Upper lobe of left lung (tissue), 6 donors: ENCODE results near the gene EXD1. TPM values are rescaled to one million over a fixed set of nuclear protein-coding genes. Genes with fewer than 3 reads are reported as not detected.

ENCODE experiments used
- ATAC-seq, 2 donors: fragments of 200-7000 bp; cut with Tn5 transposase; one replicate each; pipeline ENCODE4 v1.9.1; 2022; ENCODE audit warnings: mild to moderate bottlenecking in 2 of 2, moderate library complexity in 2 of 2; ENCODE audit not compliant: low FRiP score in 2 of 2
- DNase-seq, 2 donors: peaks; one replicate each; pipeline ENCODE4 v3.0.0-alpha.2; 2019 to 2020
- H3K27ac ChIP-seq, 4 donors: fragments of 200-600 bp; sonication (generic); one replicate each; pipeline ENCODE4 v1.5.1; 2016 to 2019
- H3K27me3 ChIP-seq, 4 donors: fragments of 200-600 bp; sonication (generic); one replicate each; pipeline ENCODE4 v1.5.1; 2017 to 2019
- H3K36me3 ChIP-seq, 4 donors: fragments of 200-600 bp; sonication (generic); one replicate each; pipeline ENCODE4 v1.5.1; 2016 to 2019
- H3K4me1 ChIP-seq, 4 donors: fragments of 200-600 bp; sonication (generic); one replicate each; pipeline ENCODE4 v1.5.1; 2018 to 2019
- H3K4me3 ChIP-seq, 4 donors: fragments of 200-600 bp; sonication (generic); one replicate each; pipeline ENCODE4 v1.5.1; 2017 to 2019; ENCODE audit warnings: mild to moderate bottlenecking in 2 of 4, moderate library complexity in 1 of 4
- H3K9me3 ChIP-seq, 4 donors: fragments of 200-600 bp; sonication (generic); one replicate each; pipeline ENCODE4 v1.5.1; 2018 to 2019
- CTCF ChIP-seq, 6 experiments: fragments of 450-650 bp in 4 of 6; fragments of 200-600 bp in 2 of 6; sonication (generic) in 2 of 6; IDR thresholded peaks; one replicate each; pipeline ENCODE4 v1.5.1; 2016 to 2019; ENCODE audit warnings: antibody characterized with exemption in 6 of 6
- EP300 ChIP-seq, 4 donors: sonication (generic); formaldehyde crosslinking; IDR thresholded peaks; one replicate each; pipeline ENCODE4 v1.5.1; 2017; ENCODE audit warnings: antibody characterized with exemption in 4 of 4, control low read depth in 2 of 4
- POLR2A ChIP-seq, 4 donors: fragments of 450-650 bp; IDR thresholded peaks; one replicate each; pipeline ENCODE4 v1.5.1; 2016 to 2017; ENCODE audit warnings: antibody characterized with exemption in 4 of 4, mild to moderate bottlenecking in 2 of 4
- POLR2AphosphoS5 ChIP-seq, 2 donors: sonication (generic); formaldehyde crosslinking; IDR thresholded peaks; one replicate each; pipeline ENCODE4 v1.5.1; 2017; ENCODE audit warnings: antibody characterized with exemption in 2 of 2
- WGBS, 2 donors: methylation state at CpG; one replicate each; pipeline ENCODE4 v1.1.5; 2017 to 2018; 5-methylcytosine and 5-hydroxymethylcytosine counted together
- total RNA-seq, 6 donors: library from RNA; depleted of rRNA in 4 of 6; stranded (reverse); fragments of >200 nt in 4 of 6; gene quantifications; one replicate each; pipeline versions ENCODE4 v1.1.0 to v1.2.1, GENCODE V29; 2016 to 2021
- donor health status: DM: no; HTN: no; CAD: no; lungs with moderate emphysema.
- donor health status: DM: no; HTN: yes; CAD: no; lungs with severe emphysema.

EXD1 gene
- total RNA-seq, 6 donors from 2014 or later: 0.09 to 0.30 TPM; not detected in 4

GRCh38 chr15:41258750-41259471 lies 28.4 kb upstream of the EXD1 start:
- TF ChIP-seq EP300 (IDR thresholded peaks at IDR 0.05) (no peak), POLR2A (IDR thresholded peaks at IDR 0.05) (no peak), CTCF (IDR thresholded peaks at IDR 0.05) (no peak), POLR2AphosphoS5 (IDR thresholded peaks at IDR 0.05) (peak in 1 of 2 donors; percentile 24)
- H3K9me3 ChIP-seq: no peaks in the 10 kb centered on the region
- peaks cover 0 to 52% (median 10%) of the 10 kb centered on the region in 4 donors for H3K36me3 ChIP-seq
- WGBS, 2 donors: 35 to 42% methylated on average over 3 of the region's 3 CpGs
- peak overlapping the region; percentile 52 to 70 (median 64) for H3K27ac ChIP-seq
- no peak overlapping the region for H3K4me3 ChIP-seq
- H3K4me1 ChIP-seq: peaks cover 8 to 46% (median 30%) of the 10 kb centered on the region in 4 donors
- H3K27me3 ChIP-seq: no peaks in the 10 kb centered on the region
- ATAC-seq (peak; percentile 77 to 84), DNase-seq (peak in 1 of 2 donors; percentile 68)

- peak overlapping the region; percentile 50 to 83 (median 71) for H3K27ac ChIP-seq
- peaks cover 0 to 41% (median 5%) of the 10 kb centered on the region in 4 donors for H3K36me3 ChIP-seq
- no peak overlapping the region for H3K4me3 ChIP-seq
- H3K27me3 ChIP-seq: no peaks in the 10 kb centered on the region
- ATAC-seq: peak; percentile 46 to 84
- DNase-seq: peak in 1 of 2 donors; percentile 52
- peaks cover 8 to 31% (median 23%) of the 10 kb centered on the region in 4 donors for H3K4me1 ChIP-seq
- 64 to 74% methylated on average over 5 of the region's 5 CpGs for WGBS, 2 donors
- no peak for TF ChIP-seq CTCF (IDR thresholded peaks at IDR 0.05)
- peak in 2 of 4 donors; percentile 48 to 75 for TF ChIP-seq EP300 (IDR thresholded peaks at IDR 0.05)
- TF ChIP-seq POLR2AphosphoS5 (IDR thresholded peaks at IDR 0.05): no peak
- H3K9me3 ChIP-seq: no peaks in the 10 kb centered on the region
Observed at GRCh38 chr15:41256577-41257038, 26.1 kb upstream of the EXD1 start.

- Histone ChIP-seq H3K36me3 (peaks cover 0 to 44% (median 5%) of the 10 kb centered on the region in 4 donors), H3K9me3 (no peaks in the 10 kb centered on the region), H3K27me3 (no peaks in the 10 kb centered on the region), H3K27ac (peak overlapping the region; percentile 50 to 83 (median 71)), H3K4me1 (peaks cover 8 to 31% (median 23%) of the 10 kb centered on the region in 4 donors), H3K4me3 (no peak overlapping the region)
- WGBS, 2 donors: 77 to 80% methylated on average over 3 of the region's 3 CpGs
- no peak for TF ChIP-seq EP300 (IDR thresholded peaks at IDR 0.05)
- TF ChIP-seq CTCF (IDR thresholded peaks at IDR 0.05): no peak
- TF ChIP-seq POLR2AphosphoS5 (IDR thresholded peaks at IDR 0.05): no peak
- no peak for TF ChIP-seq POLR2A (IDR thresholded peaks at IDR 0.05)
- ATAC-seq (peak in 1 of 2 donors; percentile 36), DNase-seq (no peak)
Observed at GRCh38 chr15:41256103-41256502, 25.5 kb upstream of the EXD1 start.

GRCh38 chr15:41254560-41254959 lies 24.0 kb upstream of the EXD1 start:
- peaks cover 7 to 31% (median 21%) of the 10 kb centered on the region in 4 donors for H3K4me1 ChIP-seq
- H3K4me3 ChIP-seq: no peak overlapping the region

More at GRCh38 chr15:41254560-41254959, 24.0 kb upstream of the EXD1 start:
- 77 to 83% methylated on average over 4 of the region's 4 CpGs for WGBS, 2 donors
- ATAC-seq (no peak), DNase-seq (no peak)
- TF ChIP-seq POLR2AphosphoS5 (IDR thresholded peaks at IDR 0.05) (no peak), CTCF (IDR thresholded peaks at IDR 0.05) (no peak), POLR2A (IDR thresholded peaks at IDR 0.05) (no peak), EP300 (IDR thresholded peaks at IDR 0.05) (no peak)
- Histone ChIP-seq H3K27ac (no peak overlapping the region), H3K9me3 (no peaks in the 10 kb centered on the region), H3K27me3 (no peaks in the 10 kb centered on the region), H3K36me3 (peaks cover 0 to 43% (median 3%) of the 10 kb centered on the region in 4 donors)
